ENCODE measurements around the gene BTK. TPM values are rescaled to one million over a fixed set of nuclear protein-coding genes. Genes with fewer than 3 reads are reported as not detected.
A peak's percentile ranks its signal among the peaks of the same experiment; 100 is the strongest.

BTK gene
- not detected in 2 replicates for total RNA-seq

GRCh38 chrX:101385795-101386541 lies at the start of gene BTK:
Gene BTK (minus strand): TSS chrX:101386191. CDS start chrX:101375284, 10,907 bp downstream.
- H3K36me3 Mint-ChIP-seq (ENCODE audit: low read depth), result peaks cover 2% of the 10 kb centered on the region
- no peak within 1 kb of the TSS for H3K27ac Mint-ChIP-seq
- peaks cover 6% of the 10 kb centered on the region for H3K27me3 Mint-ChIP-seq (ENCODE audit: insufficient read depth)
- no peaks in the 10 kb centered on the region for H3K9me3 Mint-ChIP-seq
- intact Hi-C loops (cut with micrococcal nuclease), result no loop called here
- no peak for DNase-seq (ENCODE audit: low spot score)
- peaks cover 4% of the 10 kb centered on the region for H3K4me1 Mint-ChIP-seq (ENCODE audit: low read depth)
- H3K4me3 Mint-ChIP-seq, result no peak within 1 kb of the TSS

- H3K4me3 Mint-ChIP-seq, result peak overlapping the region; percentile 56
- intact Hi-C loops (cut with micrococcal nuclease), result loop anchor here (1.0 kb wide), 2 partner anchors 15 to 22 kb away; partner anchors contain the start of gene HNRNPH2
- no peak for DNase-seq (ENCODE audit: low spot score)
Observed at GRCh38 chrX:101430457-101431078, 44.6 kb upstream of the BTK start.

GRCh38 chrX:101429934-101430333 lies 43.9 kb upstream of the BTK start:
- H3K4me1 Mint-ChIP-seq (ENCODE audit: low read depth), result peaks cover 13% of the 10 kb centered on the region
- peaks cover 15% of the 10 kb centered on the region for H3K36me3 Mint-ChIP-seq (ENCODE audit: low read depth)
- DNase-seq (ENCODE audit: low spot score), result no peak
- peak overlapping the region; percentile 56 for H3K4me3 Mint-ChIP-seq
- peak overlapping the region; percentile 76 for H3K27ac Mint-ChIP-seq
- H3K27me3 Mint-ChIP-seq (ENCODE audit: insufficient read depth), result no peaks in the 10 kb centered on the region
- intact Hi-C loops (cut with micrococcal nuclease), result loop anchor here (1.0 kb wide), 2 partner anchors 15 to 22 kb away; partner anchors contain the start of gene HNRNPH2
- no peaks in the 10 kb centered on the region for H3K9me3 Mint-ChIP-seq

More at GRCh38 chrX:101430457-101431078, 44.6 kb upstream of the BTK start:
- Mint-ChIP-seq H3K27ac (peak overlapping the region; percentile 76), H3K4me1 (ENCODE audit: low read depth) (peaks cover 13% of the 10 kb centered on the region), H3K9me3 (no peaks in the 10 kb centered on the region), H3K36me3 (ENCODE audit: low read depth) (peaks cover 13% of the 10 kb centered on the region), H3K27me3 (ENCODE audit: insufficient read depth) (no peaks in the 10 kb centered on the region)

- no peaks in the 10 kb centered on the region for H3K9me3 Mint-ChIP-seq
- intact Hi-C loops (cut with micrococcal nuclease), result no loop called here
- no peak for DNase-seq (ENCODE audit: low spot score)
- H3K36me3 Mint-ChIP-seq (ENCODE audit: low read depth), result peaks cover 18% of the 10 kb centered on the region
- no peak overlapping the region for H3K4me3 Mint-ChIP-seq
- no peak overlapping the region for H3K27ac Mint-ChIP-seq
- no peaks in the 10 kb centered on the region for H3K27me3 Mint-ChIP-seq (ENCODE audit: insufficient read depth)
- H3K4me1 Mint-ChIP-seq (ENCODE audit: low read depth), result peaks cover 13% of the 10 kb centered on the region
Observed at GRCh38 chrX:101427954-101428353, 42.0 kb upstream of the BTK start.

- Mint-ChIP-seq H3K4me1 (ENCODE audit: low read depth) (peaks cover 27% of the 10 kb centered on the region), H3K36me3 (ENCODE audit: low read depth) (peaks cover 6% of the 10 kb centered on the region), H3K9me3 (no peaks in the 10 kb centered on the region), H3K27me3 (ENCODE audit: insufficient read depth) (no peaks in the 10 kb centered on the region), H3K27ac (peak overlapping the region; percentile 97), H3K4me3 (peak overlapping the region; percentile 61)
- intact Hi-C loops (cut with micrococcal nuclease), result loop anchor here (5.0 to 10.0 kb wide), 3 partner anchors 65 to 513 kb away; partner anchors contain the start of genes ARMCX4 and ZMAT1
- no peak for DNase-seq (ENCODE audit: low spot score)
Observed at GRCh38 chrX:101419489-101419888, 33.5 kb upstream of the BTK start.

- peak; percentile 35 for DNase-seq (ENCODE audit: low spot score)
- Mint-ChIP-seq H3K36me3 (ENCODE audit: low read depth) (peaks cover 6% of the 10 kb centered on the region), H3K27me3 (ENCODE audit: insufficient read depth) (no peaks in the 10 kb centered on the region), H3K4me1 (ENCODE audit: low read depth) (peaks cover 29% of the 10 kb centered on the region), H3K9me3 (no peaks in the 10 kb centered on the region), H3K4me3 (peak overlapping the region; percentile 85), H3K27ac (peak overlapping the region; percentile 97)
- intact Hi-C loops (cut with micrococcal nuclease), result loop anchor here (1.0 to 10.0 kb wide), 4 partner anchors 10 to 514 kb away; partner anchors contain the start of genes ARMCX4, HNRNPH2 and ZMAT1
Observed at GRCh38 chrX:101417981-101418841, 32.2 kb upstream of the BTK start.

GRCh38 chrX:101417190-101417589 lies 31.2 kb upstream of the BTK start:
- H3K36me3 Mint-ChIP-seq (ENCODE audit: low read depth), result peaks cover 17% of the 10 kb centered on the region
- no peaks in the 10 kb centered on the region for H3K9me3 Mint-ChIP-seq
- peak overlapping the region; percentile 97 for H3K27ac Mint-ChIP-seq
- intact Hi-C loops (cut with micrococcal nuclease), result loop anchor here (5.0 to 10.0 kb wide), 3 partner anchors 68 to 515 kb away; partner anchors contain the start of genes ARMCX4 and ZMAT1
- DNase-seq (ENCODE audit: low spot score), result no peak
- H3K4me3 Mint-ChIP-seq, result peak overlapping the region; percentile 85
- H3K4me1 Mint-ChIP-seq (ENCODE audit: low read depth), result peaks cover 39% of the 10 kb centered on the region
- H3K27me3 Mint-ChIP-seq (ENCODE audit: insufficient read depth), result no peaks in the 10 kb centered on the region

GRCh38 chrX:101416691-101417090 lies 30.7 kb upstream of the BTK start:
- intact Hi-C loops (cut with micrococcal nuclease), result loop anchor here (5.0 to 10.0 kb wide), 3 partner anchors 68 to 516 kb away; partner anchors contain the start of genes ARMCX4 and ZMAT1
- peaks cover 44% of the 10 kb centered on the region for H3K4me1 Mint-ChIP-seq (ENCODE audit: low read depth)
- peak overlapping the region; percentile 61 for H3K4me3 Mint-ChIP-seq
- H3K36me3 Mint-ChIP-seq (ENCODE audit: low read depth), result peaks cover 21% of the 10 kb centered on the region
- peak overlapping the region; percentile 55 for H3K27ac Mint-ChIP-seq
- H3K9me3 Mint-ChIP-seq, result no peaks in the 10 kb centered on the region
- no peaks in the 10 kb centered on the region for H3K27me3 Mint-ChIP-seq (ENCODE audit: insufficient read depth)
- no peak for DNase-seq (ENCODE audit: low spot score)

- Mint-ChIP-seq H3K4me3 (peak overlapping the region; percentile 42), H3K27ac (peak overlapping the region; percentile 70), H3K36me3 (ENCODE audit: low read depth) (peaks cover 21% of the 10 kb centered on the region), H3K9me3 (no peaks in the 10 kb centered on the region), H3K4me1 (ENCODE audit: low read depth) (peaks cover 49% of the 10 kb centered on the region), H3K27me3 (ENCODE audit: insufficient read depth) (no peaks in the 10 kb centered on the region)
- intact Hi-C loops (cut with micrococcal nuclease), result loop anchor here (1.0 to 10.0 kb wide), 7 partner anchors 15 to 517 kb away; partner anchors contain the start of genes ARMCX4 and ZMAT1
- peak; percentile 17 for DNase-seq (ENCODE audit: low spot score)
Observed at GRCh38 chrX:101415180-101416145, 29.5 kb upstream of the BTK start.

- Mint-ChIP-seq H3K27me3 (ENCODE audit: insufficient read depth) (no peaks in the 10 kb centered on the region), H3K27ac (no peak overlapping the region), H3K4me1 (ENCODE audit: low read depth) (peaks cover 42% of the 10 kb centered on the region), H3K9me3 (no peaks in the 10 kb centered on the region), H3K36me3 (ENCODE audit: low read depth) (peaks cover 26% of the 10 kb centered on the region), H3K4me3 (no peak overlapping the region)
- no peak for DNase-seq (ENCODE audit: low spot score)
- intact Hi-C loops (cut with micrococcal nuclease), result loop anchor here (10.0 kb wide), 1 partner anchor 73 kb away; the partner anchor contains the start of gene ARMCX4
Observed at GRCh38 chrX:101411984-101412383, 26.0 kb upstream of the BTK start.

- peaks cover 28% of the 10 kb centered on the region for H3K36me3 Mint-ChIP-seq (ENCODE audit: low read depth)
- no peaks in the 10 kb centered on the region for H3K27me3 Mint-ChIP-seq (ENCODE audit: insufficient read depth)
- H3K27ac Mint-ChIP-seq, result peak overlapping the region; percentile 75
- peak overlapping the region; percentile 74 for H3K4me3 Mint-ChIP-seq
- H3K4me1 Mint-ChIP-seq (ENCODE audit: low read depth), result peaks cover 45% of the 10 kb centered on the region
- no peaks in the 10 kb centered on the region for H3K9me3 Mint-ChIP-seq
- DNase-seq (ENCODE audit: low spot score), result no peak
- intact Hi-C loops (cut with micrococcal nuclease), result loop anchor here (10.0 kb wide), 1 partner anchor 74 kb away; the partner anchor contains the start of gene ARMCX4
Observed at GRCh38 chrX:101410461-101410860, 24.5 kb upstream of the BTK start.

All from activated T-helper 1 cell treated with anti-CD3 and anti-CD28 coated beads, Interleukin-12 subunit alpha, Interleukin-12 subunit beta, Interleukin-2, Interleukin-4 antibody, amounts not matched to agents 30 ng/mL and 10 ng/mL and 1 ng/mL, durations not matched to agents 14 hours and 24 hours and 36 hours (primary cell).